Activated naive CD8-positive, alpha-beta T cell treated with anti-CD3 and anti-CD28 coated beads for 36 hours (primary cell): ENCODE measurements around the gene GRIPAP1. TPM values are rescaled to one million over a fixed set of nuclear protein-coding genes. Genes with fewer than 3 reads are reported as not detected.

ENCODE experiments used
- DNase-seq: peaks from one replicate; pipeline ENCODE4 v3.0.0; 2021
- H3K27ac Mint-ChIP-seq: one replicate; pipeline ENCODE4 v1.8.0; 2022; ENCODE audit warnings: mild to moderate bottlenecking, moderate library complexity, mixed read lengths
- H3K27me3 Mint-ChIP-seq: one replicate; pipeline ENCODE4 v1.8.0; 2022; ENCODE audit warnings: mild to moderate bottlenecking, mixed read lengths
- H3K36me3 Mint-ChIP-seq: one replicate; pipeline ENCODE4 v1.8.0; 2021; ENCODE audit warnings: mild to moderate bottlenecking, mixed read lengths
- H3K4me1 Mint-ChIP-seq: one replicate; pipeline ENCODE4 v1.8.0; 2021; ENCODE audit warnings: mixed read lengths
- H3K4me3 Mint-ChIP-seq: one replicate; pipeline ENCODE4 v1.8.0; 2022; ENCODE audit warnings: mild to moderate bottlenecking, moderate library complexity, mixed read lengths
- H3K9me3 Mint-ChIP-seq: one replicate; pipeline ENCODE4 v1.8.0; 2022; ENCODE audit warnings: mixed read lengths
- total RNA-seq, 2 experiments: library from RNA; stranded (reverse); gene quantifications; one replicate each; pipeline ENCODE4 v1.2.3, GENCODE V29; 2021

The GRIPAP1 gene
- total RNA-seq, 2 experiments from 2014 or later: 53.7 to 54.3 TPM

DNA sequence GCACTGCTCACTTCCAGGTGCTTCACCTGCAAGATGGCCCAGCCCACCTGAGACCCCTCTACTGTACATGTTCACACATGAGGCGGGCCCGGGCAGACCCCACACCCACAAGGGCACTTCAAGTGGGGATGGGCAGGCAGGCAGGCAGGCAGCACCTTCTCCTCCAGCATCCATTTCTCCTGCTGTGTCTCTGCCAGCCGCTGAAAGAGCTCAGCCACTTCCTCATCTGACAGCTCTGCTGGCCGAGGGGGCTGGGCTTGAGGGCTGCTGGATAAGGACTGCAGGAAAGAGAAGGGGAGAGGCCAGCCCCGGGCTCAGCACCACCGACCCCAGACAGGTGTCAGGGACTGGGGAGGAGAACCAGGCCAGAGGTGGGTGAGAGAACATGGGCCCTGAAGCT lies 26.0 kb downstream of the GRIPAP1 start:
- Mint-ChIP-seq H3K9me3 (no peaks in the 10 kb centered on the region), H3K27me3 (no peaks in the 10 kb centered on the region), H3K36me3 (peaks cover 9% of the 10 kb centered on the region), H3K4me1 (peaks cover 15% of the 10 kb centered on the region), H3K27ac (peak overlapping the region; percentile 34), H3K4me3 (no peak overlapping the region)
- DNase-seq: no peak

DNA sequence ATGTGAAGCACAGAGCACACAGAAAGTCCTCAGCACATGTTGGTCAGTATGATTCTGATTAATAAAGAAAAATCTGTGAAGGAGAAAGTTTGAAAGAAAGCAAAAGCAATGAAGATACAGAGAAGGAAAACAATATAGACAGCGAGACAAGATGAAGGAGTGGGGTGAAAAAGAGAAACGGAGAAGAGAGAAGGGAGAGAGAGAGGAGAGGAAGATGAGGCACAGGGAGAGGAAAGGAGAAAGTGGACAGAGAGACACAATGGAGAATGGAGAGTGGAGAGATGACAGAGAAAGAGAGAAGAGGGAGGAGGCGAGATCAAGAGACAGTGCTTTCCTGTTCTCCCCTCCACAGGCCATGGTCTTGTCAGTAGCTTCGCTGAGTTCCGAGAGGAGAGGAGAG lies 26.5 kb downstream of the GRIPAP1 start:
- H3K4me1 Mint-ChIP-seq: peaks cover 15% of the 10 kb centered on the region
- peak overlapping the region; percentile 47 for H3K27ac Mint-ChIP-seq
- peaks cover 7% of the 10 kb centered on the region for H3K36me3 Mint-ChIP-seq
- H3K27me3 Mint-ChIP-seq: no peaks in the 10 kb centered on the region
- H3K4me3 Mint-ChIP-seq: no peak overlapping the region
- H3K9me3 Mint-ChIP-seq: no peaks in the 10 kb centered on the region
- no peak for DNase-seq

DNA sequence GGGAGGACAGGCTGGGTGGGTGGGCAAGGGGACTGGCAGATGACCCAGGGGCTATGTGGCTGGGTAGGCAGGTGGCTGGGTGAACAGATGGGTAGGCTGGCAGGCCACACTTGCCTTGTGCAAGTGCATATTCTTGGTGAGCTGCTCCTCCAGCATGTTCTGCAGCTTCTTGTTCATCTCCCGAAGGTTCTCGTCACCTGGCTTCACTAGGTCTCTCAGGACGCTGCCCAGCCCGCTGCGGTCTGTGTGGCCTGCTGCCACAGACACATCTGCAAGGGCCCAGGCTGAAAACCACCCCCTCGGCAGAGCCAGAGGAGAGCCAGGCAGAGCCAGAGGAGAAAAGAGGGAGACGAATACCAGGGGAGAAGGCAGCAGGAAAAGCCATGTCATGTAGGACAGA lies 27.0 kb downstream of the GRIPAP1 start:
- Mint-ChIP-seq H3K4me3 (no peak overlapping the region), H3K4me1 (peaks cover 15% of the 10 kb centered on the region), H3K27ac (no peak overlapping the region), H3K9me3 (no peaks in the 10 kb centered on the region), H3K36me3 (peaks cover 7% of the 10 kb centered on the region), H3K27me3 (no peaks in the 10 kb centered on the region)
- DNase-seq: no peak

DNA sequence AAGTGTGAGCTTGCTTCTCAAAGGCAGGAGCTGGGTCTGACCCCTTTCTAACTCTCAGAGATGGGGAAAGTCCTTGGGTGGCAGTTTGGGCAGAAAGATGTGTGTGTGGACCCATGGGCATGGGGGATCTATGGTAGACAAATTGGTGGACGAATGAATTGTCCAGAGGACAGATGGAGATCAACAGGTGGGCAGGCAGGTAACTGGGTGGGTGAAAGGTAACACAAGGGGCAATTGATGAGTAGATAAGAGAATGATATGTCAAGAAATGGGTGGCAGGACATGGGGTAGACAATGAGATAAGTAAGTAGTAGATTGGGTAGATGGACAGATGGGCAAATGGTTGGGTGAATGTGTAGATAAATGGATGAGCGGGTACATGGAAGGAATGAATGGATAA lies 27.5 kb downstream of the GRIPAP1 start:
- no peak overlapping the region for H3K4me3 Mint-ChIP-seq
- H3K27ac Mint-ChIP-seq: no peak overlapping the region
- H3K9me3 Mint-ChIP-seq: no peaks in the 10 kb centered on the region
- no peaks in the 10 kb centered on the region for H3K27me3 Mint-ChIP-seq
- no peak for DNase-seq
- peaks cover 7% of the 10 kb centered on the region for H3K36me3 Mint-ChIP-seq
- peaks cover 15% of the 10 kb centered on the region for H3K4me1 Mint-ChIP-seq

DNA sequence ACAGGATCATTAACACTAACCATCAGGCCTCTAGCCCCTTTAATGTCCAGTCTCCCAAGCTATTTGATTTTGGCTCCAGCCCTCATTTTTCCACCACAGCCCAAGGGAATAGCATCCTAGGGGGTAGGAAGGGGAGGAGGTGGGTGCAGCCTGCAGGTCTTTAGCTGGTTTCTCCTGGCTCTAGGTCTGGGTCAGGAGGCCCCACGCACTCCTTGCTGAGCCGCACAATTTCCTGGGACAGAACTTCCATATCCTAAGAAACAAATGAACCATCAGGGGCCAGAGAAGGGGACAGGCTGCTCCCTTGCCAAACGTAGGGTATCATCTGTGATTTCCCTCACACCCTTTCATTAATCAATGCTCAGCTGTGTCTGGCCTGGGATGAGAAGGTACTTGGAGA lies 28.0 kb downstream of the GRIPAP1 start:
- Mint-ChIP-seq H3K9me3 (no peaks in the 10 kb centered on the region), H3K36me3 (peaks cover 7% of the 10 kb centered on the region), H3K4me1 (peaks cover 15% of the 10 kb centered on the region), H3K27me3 (no peaks in the 10 kb centered on the region), H3K4me3 (no peak overlapping the region), H3K27ac (no peak overlapping the region)
- no peak for DNase-seq

DNA sequence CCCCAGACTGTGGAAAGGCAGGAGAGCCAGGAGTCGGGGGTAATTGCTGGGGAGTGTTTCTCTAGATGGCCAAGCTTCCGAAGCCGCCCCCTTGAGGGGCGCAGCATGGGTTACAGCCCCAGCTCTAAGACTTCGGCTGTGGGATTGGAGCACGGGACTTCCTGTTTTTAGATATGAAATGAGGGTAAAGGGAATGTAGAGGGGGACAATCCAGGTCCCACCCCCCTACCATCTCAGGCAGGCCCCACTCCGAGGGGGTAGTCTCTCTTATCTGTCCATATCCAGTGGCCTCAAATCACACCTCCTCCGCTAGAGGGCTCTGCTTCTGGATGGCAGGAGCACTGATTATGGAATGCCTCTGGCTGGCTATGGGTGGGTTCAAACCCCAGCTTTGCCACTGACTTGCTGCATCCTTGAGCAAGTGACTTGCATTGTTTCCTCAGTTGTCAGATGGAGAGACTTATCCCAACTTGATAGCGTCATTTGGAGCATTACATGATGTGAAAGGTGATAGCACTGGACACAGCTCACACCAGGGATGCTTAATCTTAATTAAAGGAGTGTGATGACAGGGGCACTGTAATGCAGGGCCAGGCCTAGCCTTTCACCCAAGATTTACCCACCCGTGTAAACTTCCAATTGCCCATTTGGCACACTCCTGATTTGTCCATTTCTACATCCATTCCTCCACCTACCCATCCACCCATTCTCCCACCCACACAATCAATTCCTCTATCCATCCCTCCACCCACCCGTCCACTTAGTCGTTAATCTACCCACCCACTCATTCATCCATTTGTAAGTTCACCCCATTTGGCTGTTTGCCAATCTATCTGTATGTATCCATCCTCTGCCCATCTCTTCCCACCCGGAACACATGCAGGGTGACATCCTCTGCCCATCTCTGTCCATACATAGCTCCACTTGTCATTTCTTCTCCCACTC lies 29.6 kb downstream of the GRIPAP1 start:
- peak; percentile 8 for DNase-seq
- H3K27me3 Mint-ChIP-seq: no peaks in the 10 kb centered on the region
- peak overlapping the region; percentile 51 for H3K4me3 Mint-ChIP-seq
- no peak overlapping the region for H3K27ac Mint-ChIP-seq
- H3K9me3 Mint-ChIP-seq: no peaks in the 10 kb centered on the region
- peaks cover 7% of the 10 kb centered on the region for H3K36me3 Mint-ChIP-seq
- H3K4me1 Mint-ChIP-seq: peaks cover 15% of the 10 kb centered on the region

DNA sequence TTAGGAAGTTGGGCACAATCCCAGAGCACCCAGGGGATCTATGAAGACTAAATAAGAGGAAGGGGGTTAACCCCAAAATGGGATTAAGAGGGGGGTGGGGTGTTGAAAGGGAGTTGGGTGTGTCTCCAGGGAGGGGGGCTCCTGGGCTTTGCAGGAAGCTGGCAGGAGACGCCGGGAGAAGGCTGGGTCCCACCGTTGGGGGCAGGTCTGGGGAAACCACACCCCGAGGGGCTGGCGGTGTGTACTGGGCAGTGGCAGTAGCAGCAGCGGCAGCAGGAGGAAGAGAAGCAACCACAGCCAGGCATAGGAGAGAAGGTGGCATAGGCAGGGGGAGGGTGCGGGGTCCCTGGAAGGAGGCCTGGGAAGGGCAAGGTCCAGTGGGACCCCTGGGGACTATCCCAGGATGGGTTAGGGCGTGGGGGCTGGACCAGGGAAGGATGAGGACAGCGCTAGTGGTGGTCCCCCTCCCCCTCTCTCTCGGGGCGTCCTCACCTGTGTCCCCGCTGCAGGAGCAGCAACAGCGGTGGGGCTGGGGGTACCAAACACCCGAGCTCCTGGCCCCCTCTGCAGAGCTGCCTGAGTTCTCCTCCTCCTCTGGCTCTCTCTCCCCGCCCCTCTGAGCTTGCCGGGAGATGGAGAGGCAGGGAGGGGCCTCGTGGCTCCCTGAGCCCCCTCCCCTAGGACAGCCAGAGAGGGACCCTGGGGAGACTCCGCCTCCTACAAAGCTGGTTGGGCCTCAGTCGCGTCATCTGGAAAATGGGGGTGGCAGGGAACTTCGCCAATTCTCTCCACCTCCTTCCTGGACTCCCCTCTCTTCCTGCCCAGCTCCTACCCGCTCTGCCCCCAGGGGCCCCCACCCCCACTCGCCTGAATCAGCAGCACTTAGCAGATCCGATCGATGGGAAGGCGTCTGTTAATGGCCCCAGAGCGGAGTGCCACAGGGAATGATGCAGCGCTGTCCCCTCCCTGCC lies 30.5 kb downstream of the GRIPAP1 start, which contains the start of gene KCND1:
TSS of gene KCND1 (minus strand) at position 596 of the 971 bp plus-strand sequence. CDS start 1,573 bp downstream, outside the sequence.
- no peak within 1 kb of the TSS for H3K27ac Mint-ChIP-seq
- peak; percentile 4 for DNase-seq

DNA sequence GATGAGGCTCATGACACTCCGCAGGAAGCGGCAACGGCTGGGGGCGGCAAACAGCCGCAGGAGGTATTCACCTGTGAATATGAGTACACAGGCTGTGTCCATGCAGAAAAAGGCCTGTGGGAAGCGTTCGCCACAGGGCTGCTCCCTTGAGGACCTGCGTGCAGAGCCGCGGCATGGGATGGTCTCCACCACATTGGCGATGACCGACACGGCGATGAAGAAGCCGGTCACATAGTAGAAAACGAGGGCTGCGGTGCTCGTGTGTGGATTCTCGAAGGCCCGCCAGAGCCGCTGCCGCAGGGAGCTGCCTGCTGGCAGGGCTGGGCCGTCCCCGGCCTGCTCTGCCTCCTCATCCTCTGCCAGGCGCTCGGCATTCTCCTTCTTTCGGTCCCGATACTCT lies 32.6 kb downstream of the GRIPAP1 start:
- no peaks in the 10 kb centered on the region for H3K27me3 Mint-ChIP-seq
- DNase-seq: no peak
- H3K4me3 Mint-ChIP-seq: no peak overlapping the region
- H3K9me3 Mint-ChIP-seq: no peaks in the 10 kb centered on the region
- peaks cover 12% of the 10 kb centered on the region for H3K4me1 Mint-ChIP-seq
- H3K27ac Mint-ChIP-seq: no peak overlapping the region
- H3K36me3 Mint-ChIP-seq: no peaks in the 10 kb centered on the region

More for the DNA sequence above, 30.5 kb downstream of the GRIPAP1 start, which contains the start of gene KCND1:
- H3K4me3 Mint-ChIP-seq: peak within 1 kb of the TSS; percentile 51
- peaks cover 7% of the 10 kb centered on the region for H3K36me3 Mint-ChIP-seq
- H3K27me3 Mint-ChIP-seq: no peaks in the 10 kb centered on the region
- H3K4me1 Mint-ChIP-seq: peaks cover 15% of the 10 kb centered on the region
- no peaks in the 10 kb centered on the region for H3K9me3 Mint-ChIP-seq

DNA sequence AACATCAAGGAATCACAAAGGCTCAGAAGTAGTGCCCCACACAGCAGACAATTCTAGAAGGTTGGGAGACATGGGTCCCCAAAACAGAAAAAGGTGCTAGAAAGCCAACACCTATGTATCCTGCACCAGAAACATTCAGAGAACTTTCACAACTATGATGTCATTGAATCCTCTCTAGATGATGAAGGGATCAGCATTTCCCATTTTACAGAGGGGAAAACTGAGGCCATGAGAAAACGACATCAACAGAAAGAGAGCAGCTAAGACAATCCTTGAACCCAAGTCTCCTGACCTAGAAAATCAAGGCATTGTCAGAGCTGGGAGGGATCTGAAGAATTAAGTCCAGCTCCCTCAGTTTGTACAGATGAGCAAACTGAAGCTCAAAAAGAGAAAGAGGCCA lies 33.7 kb downstream of the GRIPAP1 start:
- Mint-ChIP-seq H3K4me3 (no peak overlapping the region), H3K9me3 (no peaks in the 10 kb centered on the region), H3K27ac (no peak overlapping the region), H3K4me1 (peaks cover 12% of the 10 kb centered on the region), H3K36me3 (no peaks in the 10 kb centered on the region), H3K27me3 (no peaks in the 10 kb centered on the region)
- DNase-seq: no peak

DNA sequence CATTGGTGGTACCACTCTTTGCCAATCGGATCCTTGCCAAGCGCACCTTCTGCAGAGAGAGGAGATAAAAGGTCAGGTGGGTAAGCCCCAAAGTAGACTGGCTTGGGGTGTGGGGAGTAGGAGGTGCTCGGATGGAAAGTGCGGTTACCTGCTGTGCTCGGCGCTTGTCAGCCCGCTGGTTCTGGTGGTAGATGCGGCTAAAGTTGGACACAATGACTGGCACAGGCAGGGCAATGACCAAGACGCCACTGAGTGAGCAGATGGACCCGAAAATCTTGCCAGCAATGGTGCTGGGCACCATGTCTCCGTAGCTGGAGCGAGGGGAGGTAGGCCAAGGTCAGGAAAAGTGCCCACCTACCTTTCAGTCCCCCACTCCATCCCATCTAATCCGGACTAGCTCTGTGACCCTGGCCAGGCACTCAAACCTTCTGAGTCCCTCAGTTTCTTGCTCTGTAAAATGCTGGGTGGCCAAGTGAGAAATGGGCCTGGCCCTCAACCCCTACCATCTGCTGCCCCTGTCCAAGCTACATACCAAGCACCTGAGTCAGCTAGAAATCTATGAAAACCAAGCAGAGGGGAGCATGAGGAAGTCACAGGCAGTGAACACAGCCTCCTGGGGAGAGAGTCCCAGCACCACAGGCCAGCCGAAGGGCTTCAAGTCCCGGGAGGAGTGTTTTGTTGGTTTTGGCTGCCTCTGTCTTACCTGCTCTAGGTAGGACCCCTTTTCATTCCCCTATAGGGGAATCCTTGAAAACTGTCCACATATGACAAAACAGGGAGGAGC lies 35.1 kb downstream of the GRIPAP1 start:
- DNase-seq: no peak
- Mint-ChIP-seq H3K9me3 (no peaks in the 10 kb centered on the region), H3K4me1 (peaks cover 2% of the 10 kb centered on the region), H3K27ac (no peak overlapping the region), H3K27me3 (no peaks in the 10 kb centered on the region), H3K36me3 (no peaks in the 10 kb centered on the region), H3K4me3 (no peak overlapping the region)

DNA sequence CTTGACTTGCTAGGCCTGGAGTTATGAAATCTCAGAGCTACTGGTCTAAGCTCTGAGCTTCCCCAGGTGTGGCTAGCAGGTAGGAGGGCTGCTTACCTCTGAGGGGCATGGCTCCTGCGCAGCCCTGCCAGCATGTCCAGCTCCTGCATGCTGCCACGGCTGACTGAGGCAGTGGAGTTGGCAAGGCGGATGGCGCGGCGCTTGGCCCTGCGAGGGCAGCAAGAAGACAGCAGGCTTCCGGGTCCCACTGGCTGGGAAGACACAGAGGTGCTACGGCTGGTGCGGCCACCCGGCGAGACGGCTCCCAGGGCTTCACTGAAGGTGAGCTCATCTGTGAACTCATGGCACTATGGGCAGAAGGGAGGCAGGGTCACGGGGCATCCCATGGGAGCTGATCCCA lies 36.1 kb downstream of the GRIPAP1 start:
- no peaks in the 10 kb centered on the region for H3K9me3 Mint-ChIP-seq
- no peaks in the 10 kb centered on the region for H3K4me1 Mint-ChIP-seq
- no peak for DNase-seq
- H3K27me3 Mint-ChIP-seq: no peaks in the 10 kb centered on the region
- H3K36me3 Mint-ChIP-seq: no peaks in the 10 kb centered on the region
- H3K4me3 Mint-ChIP-seq: no peak overlapping the region
- H3K27ac Mint-ChIP-seq: no peak overlapping the region

DNA sequence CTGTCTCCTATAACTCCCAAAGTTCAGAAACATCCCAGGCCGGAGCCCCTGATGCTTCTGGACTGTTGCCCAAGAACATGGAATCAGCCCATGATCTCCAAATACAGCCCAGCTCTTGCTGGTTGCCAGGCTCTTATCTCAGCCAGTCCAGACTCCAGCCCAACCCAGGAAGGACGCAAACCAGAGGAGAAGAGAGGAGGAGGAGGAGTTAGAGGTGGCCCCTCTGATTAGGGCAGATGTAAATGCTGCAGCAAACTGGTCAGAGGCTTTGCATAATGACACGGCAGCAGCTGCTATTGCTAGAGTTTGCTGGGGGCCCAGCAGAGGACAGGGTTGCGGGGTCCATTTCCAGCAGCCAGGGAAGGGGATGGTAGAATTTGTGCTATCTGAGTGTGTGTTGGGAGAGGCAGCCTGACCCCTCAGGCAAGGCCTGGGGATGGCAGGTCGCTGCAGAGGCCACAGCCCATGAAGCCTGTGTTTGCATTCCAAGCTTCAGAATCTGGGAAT lies 40.4 kb downstream of the GRIPAP1 start:
- H3K4me1 Mint-ChIP-seq: peaks cover 9% of the 10 kb centered on the region
- no peaks in the 10 kb centered on the region for H3K9me3 Mint-ChIP-seq
- H3K4me3 Mint-ChIP-seq: no peak overlapping the region
- H3K27me3 Mint-ChIP-seq: no peaks in the 10 kb centered on the region
- H3K36me3 Mint-ChIP-seq: peaks cover 4% of the 10 kb centered on the region
- no peak overlapping the region for H3K27ac Mint-ChIP-seq
- DNase-seq: no peak

DNA sequence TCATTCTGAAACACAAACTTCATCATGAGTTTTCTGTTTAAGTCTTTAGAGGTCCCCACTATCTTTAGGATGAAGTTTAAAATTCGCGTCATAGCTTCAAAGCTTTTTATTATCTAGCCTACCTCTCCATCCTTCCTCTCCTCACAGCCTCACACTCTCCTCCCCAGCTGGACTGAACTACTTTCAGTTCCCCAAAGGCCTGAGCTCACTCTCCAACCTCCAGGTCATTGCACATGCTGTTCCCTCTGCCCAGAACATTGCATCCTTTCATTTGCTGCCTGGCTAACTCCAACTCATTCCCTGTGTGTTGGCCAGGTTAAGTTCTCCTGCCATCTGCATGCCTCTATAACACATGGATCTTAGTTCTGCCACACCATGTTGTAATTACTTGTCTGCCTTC lies 41.8 kb downstream of the GRIPAP1 start:
- no peak for DNase-seq
- H3K27ac Mint-ChIP-seq: peak overlapping the region; percentile 83
- H3K27me3 Mint-ChIP-seq: no peaks in the 10 kb centered on the region
- peaks cover 19% of the 10 kb centered on the region for H3K4me1 Mint-ChIP-seq
- no peaks in the 10 kb centered on the region for H3K9me3 Mint-ChIP-seq
- H3K36me3 Mint-ChIP-seq: peaks cover 11% of the 10 kb centered on the region
- H3K4me3 Mint-ChIP-seq: no peak overlapping the region

DNA sequence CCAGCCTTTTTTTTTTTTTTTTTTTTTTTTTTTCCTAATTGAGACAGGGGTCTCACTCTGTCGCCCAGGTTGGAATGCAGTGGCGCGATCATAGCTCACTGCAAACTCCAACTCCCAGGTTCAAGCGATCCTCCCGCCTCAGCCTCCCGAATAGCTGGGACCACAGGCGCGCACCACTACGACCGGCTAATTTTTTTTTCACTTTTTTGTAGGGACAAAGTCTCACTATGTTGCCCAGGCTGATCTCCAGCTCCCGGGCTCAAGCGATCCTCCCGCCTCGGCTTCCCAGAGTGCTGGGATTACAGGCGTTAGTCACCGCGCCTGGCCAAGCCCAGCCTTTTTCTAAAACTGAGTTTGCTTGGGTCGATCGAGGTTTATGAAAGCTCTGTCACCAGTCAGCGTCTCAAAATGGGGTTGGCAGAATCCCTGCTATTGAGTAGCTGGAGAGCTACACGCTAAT lies 43.4 kb downstream of the GRIPAP1 start:
- Mint-ChIP-seq H3K4me1 (peaks cover 31% of the 10 kb centered on the region), H3K9me3 (no peaks in the 10 kb centered on the region), H3K27me3 (no peaks in the 10 kb centered on the region), H3K36me3 (peaks cover 21% of the 10 kb centered on the region), H3K4me3 (peak overlapping the region; percentile 99), H3K27ac (peak overlapping the region; percentile 83)
- DNase-seq: no peak
